GM23338 (cell line): Measurements from ENCODE around the gene COL4A6. TPM values are rescaled to one million over a fixed set of nuclear protein-coding genes. Genes with fewer than 3 reads are reported as not detected.

Source experiments
- ATAC-seq: fragments of 200-7000 bp; cut with Tn5 transposase; 3 replicates; pipeline ENCODE4 v1.9.1; 2020
- DNase-seq: peaks from one replicate; pipeline ENCODE4 v3.0.0-alpha.2; 2015; ENCODE audit warnings: low spot score
- H2AFZ ChIP-seq: fragments of 200-600 bp; sonication (generic); 2 replicates; pipeline ENCODE4 v1.8.0; 2016; ENCODE audit warnings: antibody characterized with exemption, mild to moderate bottlenecking, moderate library complexity
- H3F3A ChIP-seq: fragments of 200-600 bp; sonication (generic); replicated peaks from 2 replicates; pipeline ENCODE4 v1.8.0; 2017; ENCODE audit warnings: antibody characterized with exemption, mixed run types, low read depth
- H3K27ac ChIP-seq: fragments of 200-600 bp; sonication (generic); 2 replicates; pipeline ENCODE4 v1.6.1; 2016; ENCODE audit warnings: low read depth
- H3K27me3 ChIP-seq: fragments of 200-600 bp; sonication (generic); 2 replicates; pipeline ENCODE4 v1.8.0; 2016; ENCODE audit warnings: mild to moderate bottlenecking, mixed run types, moderate library complexity; ENCODE audit not compliant: insufficient read depth
- H3K36me3 ChIP-seq: fragments of 200-600 bp; sonication (generic); 2 replicates; pipeline ENCODE4 v1.8.0; 2016; ENCODE audit warnings: mild to moderate bottlenecking; ENCODE audit not compliant: insufficient read depth
- H3K4me1 ChIP-seq: fragments of 200-600 bp; sonication (generic); 2 replicates; pipeline ENCODE4 v1.8.0; 2016; ENCODE audit warnings: mild to moderate bottlenecking, moderate library complexity; ENCODE audit not compliant: insufficient read depth
- H3K4me2 ChIP-seq: fragments of 200-600 bp; sonication (generic); 2 replicates; pipeline ENCODE4 v1.7.1; 2017; ENCODE audit warnings: mixed run types
- H3K4me3 ChIP-seq: fragments of 200-600 bp; sonication (generic); 2 replicates; pipeline ENCODE4 v1.6.1; 2016; ENCODE audit warnings: mixed run types
- H3K79me2 ChIP-seq: fragments of 200-600 bp; sonication (generic); replicated peaks from 2 replicates; pipeline ENCODE4 v1.8.0; 2017; ENCODE audit warnings: mild to moderate bottlenecking; ENCODE audit not compliant: insufficient read depth
- H3K9me2 ChIP-seq: fragments of 200-600 bp; sonication (generic); 2 replicates; pipeline ENCODE4 v1.8.0; 2017; ENCODE audit not compliant: insufficient read depth
- H4K20me1 ChIP-seq: fragments of 200-600 bp; sonication (generic); replicated peaks from 2 replicates; pipeline ENCODE4 v1.8.0; 2017; ENCODE audit warnings: mild to moderate bottlenecking; ENCODE audit not compliant: insufficient read depth
- H3K27ac Mint-ChIP-seq: 2 replicates; pipeline ENCODE4 v1.8.0; 2020; ENCODE audit warnings: inconsistent platforms, mild to moderate bottlenecking, moderate library complexity, mixed read lengths
- H3K27me3 Mint-ChIP-seq: 3 replicates; pipeline ENCODE4 v1.8.0; 2022; ENCODE audit warnings: low read depth, mild to moderate bottlenecking, moderate library complexity, mixed read lengths, inconsistent platforms; ENCODE audit not compliant: insufficient read depth, poor library complexity
- H3K36me3 Mint-ChIP-seq: 3 replicates; pipeline ENCODE4 v1.8.0; 2021; ENCODE audit warnings: low read depth, mild to moderate bottlenecking, inconsistent platforms, moderate library complexity, mixed read lengths
- H3K4me1 Mint-ChIP-seq: 3 replicates; pipeline ENCODE4 v1.8.0; 2020; ENCODE audit warnings: mild to moderate bottlenecking, inconsistent platforms, mixed read lengths
- H3K4me3 Mint-ChIP-seq: 3 replicates; pipeline ENCODE4 v1.8.0; 2021; ENCODE audit warnings: moderate library complexity, mild to moderate bottlenecking, inconsistent platforms, mixed read lengths
- H3K9me3 Mint-ChIP-seq: 3 replicates; pipeline ENCODE4 v1.8.0; 2020; ENCODE audit warnings: moderate library complexity, mild to moderate bottlenecking, inconsistent platforms, mixed read lengths
- CREB1 ChIP-seq: fragments of 250-450 bp; sonication (Bioruptor Pico); IDR thresholded peaks from 2 replicates; pipeline ENCODE4 v1.5.0; 2020; ENCODE audit warnings: low read depth, mild to moderate bottlenecking, moderate library complexity
- EZH2 ChIP-seq: fragments of 200-600 bp; sonication (generic); IDR thresholded peaks from one replicate; pipeline ENCODE4 v1.8.0; 2017; ENCODE audit warnings: antibody characterized with exemption, mild to moderate bottlenecking, low read depth; ENCODE audit not compliant: unreplicated experiment
- EZH2phosphoT487 ChIP-seq: fragments of 200-600 bp; sonication (generic); IDR thresholded peaks from one replicate; pipeline ENCODE4 v1.8.1; 2018; ENCODE audit warnings: antibody characterized with exemption; ENCODE audit not compliant: unreplicated experiment
- JUNB ChIP-seq: IDR thresholded peaks from one replicate; pipeline ENCODE4 v1.6.1; 2016; ENCODE audit warnings: antibody characterized with exemption; ENCODE audit not compliant: unreplicated experiment
- NANOG ChIP-seq: IDR thresholded peaks from 2 replicates; pipeline ENCODE4 v1.6.1; 2016; ENCODE audit warnings: antibody characterized with exemption, borderline replicate concordance
- POLR2AphosphoS5 ChIP-seq: IDR thresholded peaks from 2 replicates; pipeline ENCODE4 v1.6.1; 2016; ENCODE audit warnings: antibody characterized with exemption, low read depth
- STAT1 ChIP-seq: IDR thresholded peaks from one replicate; pipeline ENCODE4 v1.6.1; 2016; ENCODE audit warnings: antibody characterized with exemption; ENCODE audit not compliant: unreplicated experiment
- ZNF114 ChIP-seq: fragments of 250-450 bp; sonication (Bioruptor Pico); IDR thresholded peaks from 2 replicates; pipeline ENCODE4 v1.5.0; 2020; ENCODE audit warnings: mild to moderate bottlenecking, moderate library complexity
- ZNF331 ChIP-seq: fragments of 250-450 bp; sonication (Bioruptor Pico); IDR thresholded peaks from 2 replicates; pipeline ENCODE4 v1.5.0; 2020; ENCODE audit warnings: low read depth, mild to moderate bottlenecking, moderate library complexity
- polyA plus RNA-seq: library from polyadenylated mRNA; unstranded; fragments of >200 nt; fragmentation: Nextera tagmentation; extraction: Ambion mirVana; gene quantifications from 2 replicates; pipeline ENCODE4 v1.2.1, GENCODE V29; 2016
- total RNA-seq: library from RNA; depleted of rRNA; stranded (reverse); fragments of >200 nt; shearing (Covaris generic); gene quantifications from 2 replicates; pipeline ENCODE4 v1.2.3, GENCODE V29; 2014
- TF ChIP-seq, protein P1 (sequence below): IDR thresholded peaks from 2 replicates; pipeline ENCODE4 v1.6.1; 2016; ENCODE audit warnings: antibody characterized with exemption
- TF ChIP-seq, protein P2 (sequence below): IDR thresholded peaks from one replicate; pipeline ENCODE4 v1.6.1; 2018; ENCODE audit warnings: antibody characterized with exemption; ENCODE audit not compliant: unreplicated experiment
- TF ChIP-seq, protein P3 (sequence below), 2 experiments: fragments of 200-600 bp in 1 of 2; sonication (generic) in 1 of 2; conservative IDR thresholded peaks; 2 replicates each; pipeline versions ENCODE4 v1.5.1 to v1.6.1; 2016 to 2017; ENCODE audit warnings: antibody characterized with exemption in 2 of 2, low read depth in 2 of 2, mild to moderate bottlenecking in 2 of 2, moderate library complexity in 1 of 2
- TF ChIP-seq, protein P4 (sequence below): fragments of 250-450 bp; sonication (Bioruptor Pico); IDR thresholded peaks from 2 replicates; pipeline ENCODE4 v1.5.0; 2020; ENCODE audit warnings: mild to moderate bottlenecking, moderate library complexity

Gene COL4A6
- total and polyA plus RNA-seq, 2 experiments from 2014 or later = 4.1 to 15.2 TPM

DNA sequence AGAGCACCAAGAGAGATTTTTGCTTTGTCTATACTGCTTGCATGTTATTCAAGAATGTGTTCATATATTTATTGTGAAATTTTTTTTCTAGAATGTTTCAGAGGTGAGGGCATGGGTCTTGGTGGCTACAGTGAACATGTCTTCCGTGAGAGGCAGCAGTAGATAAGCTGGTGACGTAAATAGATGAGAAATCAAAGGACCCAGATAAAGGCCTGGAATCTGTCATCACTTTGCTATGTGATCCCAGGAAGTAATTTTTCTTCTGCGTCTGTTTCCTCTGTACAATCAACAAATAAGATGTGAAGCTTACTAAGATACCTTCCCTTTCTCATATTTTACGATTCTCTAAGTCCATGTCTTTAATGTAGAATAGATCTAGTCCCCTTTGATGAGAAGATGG lies 129.1 kb downstream of the COL4A6 start:
- Mint-ChIP-seq H3K4me3 (no peak overlapping the region), H3K27me3 (no peaks in the 10 kb centered on the region), H3K9me3 (no peaks in the 10 kb centered on the region), H3K36me3 (no peaks in the 10 kb centered on the region), H3K4me1 (peaks cover 6% of the 10 kb centered on the region; the same call in 2 of the 3 replicates), H3K27ac (no peak overlapping the region)
- DNase-seq = no peak
- TF ChIP-seq, protein P1, sequence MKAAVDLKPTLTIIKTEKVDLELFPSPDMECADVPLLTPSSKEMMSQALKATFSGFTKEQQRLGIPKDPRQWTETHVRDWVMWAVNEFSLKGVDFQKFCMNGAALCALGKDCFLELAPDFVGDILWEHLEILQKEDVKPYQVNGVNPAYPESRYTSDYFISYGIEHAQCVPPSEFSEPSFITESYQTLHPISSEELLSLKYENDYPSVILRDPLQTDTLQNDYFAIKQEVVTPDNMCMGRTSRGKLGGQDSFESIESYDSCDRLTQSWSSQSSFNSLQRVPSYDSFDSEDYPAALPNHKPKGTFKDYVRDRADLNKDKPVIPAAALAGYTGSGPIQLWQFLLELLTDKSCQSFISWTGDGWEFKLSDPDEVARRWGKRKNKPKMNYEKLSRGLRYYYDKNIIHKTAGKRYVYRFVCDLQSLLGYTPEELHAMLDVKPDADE = no peak
- no peak for TF ChIP-seq STAT1
- no peak for TF ChIP-seq ZNF331 (CRISPR knock-in tag)
- TF ChIP-seq, protein P2, sequence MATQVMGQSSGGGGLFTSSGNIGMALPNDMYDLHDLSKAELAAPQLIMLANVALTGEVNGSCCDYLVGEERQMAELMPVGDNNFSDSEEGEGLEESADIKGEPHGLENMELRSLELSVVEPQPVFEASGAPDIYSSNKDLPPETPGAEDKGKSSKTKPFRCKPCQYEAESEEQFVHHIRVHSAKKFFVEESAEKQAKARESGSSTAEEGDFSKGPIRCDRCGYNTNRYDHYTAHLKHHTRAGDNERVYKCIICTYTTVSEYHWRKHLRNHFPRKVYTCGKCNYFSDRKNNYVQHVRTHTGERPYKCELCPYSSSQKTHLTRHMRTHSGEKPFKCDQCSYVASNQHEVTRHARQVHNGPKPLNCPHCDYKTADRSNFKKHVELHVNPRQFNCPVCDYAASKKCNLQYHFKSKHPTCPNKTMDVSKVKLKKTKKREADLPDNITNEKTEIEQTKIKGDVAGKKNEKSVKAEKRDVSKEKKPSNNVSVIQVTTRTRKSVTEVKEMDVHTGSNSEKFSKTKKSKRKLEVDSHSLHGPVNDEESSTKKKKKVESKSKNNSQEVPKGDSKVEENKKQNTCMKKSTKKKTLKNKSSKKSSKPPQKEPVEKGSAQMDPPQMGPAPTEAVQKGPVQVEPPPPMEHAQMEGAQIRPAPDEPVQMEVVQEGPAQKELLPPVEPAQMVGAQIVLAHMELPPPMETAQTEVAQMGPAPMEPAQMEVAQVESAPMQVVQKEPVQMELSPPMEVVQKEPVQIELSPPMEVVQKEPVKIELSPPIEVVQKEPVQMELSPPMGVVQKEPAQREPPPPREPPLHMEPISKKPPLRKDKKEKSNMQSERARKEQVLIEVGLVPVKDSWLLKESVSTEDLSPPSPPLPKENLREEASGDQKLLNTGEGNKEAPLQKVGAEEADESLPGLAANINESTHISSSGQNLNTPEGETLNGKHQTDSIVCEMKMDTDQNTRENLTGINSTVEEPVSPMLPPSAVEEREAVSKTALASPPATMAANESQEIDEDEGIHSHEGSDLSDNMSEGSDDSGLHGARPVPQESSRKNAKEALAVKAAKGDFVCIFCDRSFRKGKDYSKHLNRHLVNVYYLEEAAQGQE = no peak
- TF ChIP-seq NANOG = no peak
- no peak for TF ChIP-seq CREB1
- TF ChIP-seq EZH2phosphoT487 = no peak
- no peak for TF ChIP-seq EZH2
- TF ChIP-seq ZNF114 = no peak
- TF ChIP-seq, protein P3, sequence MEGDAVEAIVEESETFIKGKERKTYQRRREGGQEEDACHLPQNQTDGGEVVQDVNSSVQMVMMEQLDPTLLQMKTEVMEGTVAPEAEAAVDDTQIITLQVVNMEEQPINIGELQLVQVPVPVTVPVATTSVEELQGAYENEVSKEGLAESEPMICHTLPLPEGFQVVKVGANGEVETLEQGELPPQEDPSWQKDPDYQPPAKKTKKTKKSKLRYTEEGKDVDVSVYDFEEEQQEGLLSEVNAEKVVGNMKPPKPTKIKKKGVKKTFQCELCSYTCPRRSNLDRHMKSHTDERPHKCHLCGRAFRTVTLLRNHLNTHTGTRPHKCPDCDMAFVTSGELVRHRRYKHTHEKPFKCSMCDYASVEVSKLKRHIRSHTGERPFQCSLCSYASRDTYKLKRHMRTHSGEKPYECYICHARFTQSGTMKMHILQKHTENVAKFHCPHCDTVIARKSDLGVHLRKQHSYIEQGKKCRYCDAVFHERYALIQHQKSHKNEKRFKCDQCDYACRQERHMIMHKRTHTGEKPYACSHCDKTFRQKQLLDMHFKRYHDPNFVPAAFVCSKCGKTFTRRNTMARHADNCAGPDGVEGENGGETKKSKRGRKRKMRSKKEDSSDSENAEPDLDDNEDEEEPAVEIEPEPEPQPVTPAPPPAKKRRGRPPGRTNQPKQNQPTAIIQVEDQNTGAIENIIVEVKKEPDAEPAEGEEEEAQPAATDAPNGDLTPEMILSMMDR (conservative IDR thresholded peaks at IDR 0.05; ENCODE audit: low read depth in 2 of 2) = no peak
- no peak for TF ChIP-seq JUNB
- TF ChIP-seq POLR2AphosphoS5 = no peak
- TF ChIP-seq, protein P4, sequence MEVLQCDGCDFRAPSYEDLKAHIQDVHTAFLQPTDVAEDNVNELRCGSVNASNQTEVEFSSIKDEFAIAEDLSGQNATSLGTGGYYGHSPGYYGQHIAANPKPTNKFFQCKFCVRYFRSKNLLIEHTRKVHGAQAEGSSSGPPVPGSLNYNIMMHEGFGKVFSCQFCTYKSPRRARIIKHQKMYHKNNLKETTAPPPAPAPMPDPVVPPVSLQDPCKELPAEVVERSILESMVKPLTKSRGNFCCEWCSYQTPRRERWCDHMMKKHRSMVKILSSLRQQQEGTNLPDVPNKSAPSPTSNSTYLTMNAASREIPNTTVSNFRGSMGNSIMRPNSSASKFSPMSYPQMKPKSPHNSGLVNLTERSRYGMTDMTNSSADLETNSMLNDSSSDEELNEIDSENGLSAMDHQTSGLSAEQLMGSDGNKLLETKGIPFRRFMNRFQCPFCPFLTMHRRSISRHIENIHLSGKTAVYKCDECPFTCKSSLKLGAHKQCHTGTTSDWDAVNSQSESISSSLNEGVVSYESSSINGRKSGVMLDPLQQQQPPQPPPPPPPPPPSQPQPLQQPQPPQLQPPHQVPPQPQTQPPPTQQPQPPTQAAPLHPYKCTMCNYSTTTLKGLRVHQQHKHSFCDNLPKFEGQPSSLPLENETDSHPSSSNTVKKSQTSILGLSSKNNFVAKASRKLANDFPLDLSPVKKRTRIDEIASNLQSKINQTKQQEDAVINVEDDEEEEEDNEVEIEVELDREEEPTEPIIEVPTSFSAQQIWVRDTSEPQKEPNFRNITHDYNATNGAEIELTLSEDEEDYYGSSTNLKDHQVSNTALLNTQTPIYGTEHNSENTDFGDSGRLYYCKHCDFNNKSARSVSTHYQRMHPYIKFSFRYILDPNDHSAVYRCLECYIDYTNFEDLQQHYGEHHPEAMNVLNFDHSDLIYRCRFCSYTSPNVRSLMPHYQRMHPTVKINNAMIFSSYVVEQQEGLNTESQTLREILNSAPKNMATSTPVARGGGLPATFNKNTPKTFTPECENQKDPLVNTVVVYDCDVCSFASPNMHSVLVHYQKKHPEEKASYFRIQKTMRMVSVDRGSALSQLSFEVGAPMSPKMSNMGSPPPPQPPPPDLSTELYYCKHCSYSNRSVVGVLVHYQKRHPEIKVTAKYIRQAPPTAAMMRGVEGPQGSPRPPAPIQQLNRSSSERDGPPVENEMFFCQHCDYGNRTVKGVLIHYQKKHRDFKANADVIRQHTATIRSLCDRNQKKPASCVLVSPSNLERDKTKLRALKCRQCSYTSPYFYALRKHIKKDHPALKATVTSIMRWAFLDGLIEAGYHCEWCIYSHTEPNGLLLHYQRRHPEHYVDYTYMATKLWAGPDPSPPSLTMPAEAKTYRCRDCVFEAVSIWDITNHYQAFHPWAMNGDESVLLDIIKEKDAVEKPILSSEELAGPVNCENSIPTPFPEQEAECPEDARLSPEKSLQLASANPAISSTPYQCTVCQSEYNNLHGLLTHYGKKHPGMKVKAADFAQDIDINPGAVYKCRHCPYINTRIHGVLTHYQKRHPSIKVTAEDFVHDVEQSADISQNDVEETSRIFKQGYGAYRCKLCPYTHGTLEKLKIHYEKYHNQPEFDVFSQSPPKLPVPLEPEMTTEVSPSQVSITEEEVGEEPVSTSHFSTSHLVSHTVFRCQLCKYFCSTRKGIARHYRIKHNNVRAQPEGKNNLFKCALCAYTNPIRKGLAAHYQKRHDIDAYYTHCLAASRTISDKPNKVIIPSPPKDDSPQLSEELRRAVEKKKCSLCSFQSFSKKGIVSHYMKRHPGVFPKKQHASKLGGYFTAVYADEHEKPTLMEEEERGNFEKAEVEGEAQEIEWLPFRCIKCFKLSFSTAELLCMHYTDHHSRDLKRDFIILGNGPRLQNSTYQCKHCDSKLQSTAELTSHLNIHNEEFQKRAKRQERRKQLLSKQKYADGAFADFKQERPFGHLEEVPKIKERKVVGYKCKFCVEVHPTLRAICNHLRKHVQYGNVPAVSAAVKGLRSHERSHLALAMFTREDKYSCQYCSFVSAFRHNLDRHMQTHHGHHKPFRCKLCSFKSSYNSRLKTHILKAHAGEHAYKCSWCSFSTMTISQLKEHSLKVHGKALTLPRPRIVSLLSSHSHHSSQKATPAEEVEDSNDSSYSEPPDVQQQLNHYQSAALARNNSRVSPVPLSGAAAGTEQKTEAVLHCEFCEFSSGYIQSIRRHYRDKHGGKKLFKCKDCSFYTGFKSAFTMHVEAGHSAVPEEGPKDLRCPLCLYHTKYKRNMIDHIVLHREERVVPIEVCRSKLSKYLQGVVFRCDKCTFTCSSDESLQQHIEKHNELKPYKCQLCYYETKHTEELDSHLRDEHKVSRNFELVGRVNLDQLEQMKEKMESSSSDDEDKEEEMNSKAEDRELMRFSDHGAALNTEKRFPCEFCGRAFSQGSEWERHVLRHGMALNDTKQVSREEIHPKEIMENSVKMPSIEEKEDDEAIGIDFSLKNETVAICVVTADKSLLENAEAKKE = no peak
- no peak overlapping the region for H3K4me2 ChIP-seq
- no peaks in the 10 kb centered on the region; the same call in 1 of the 2 replicates for H3K4me1 ChIP-seq
- no peaks in the 10 kb centered on the region for H4K20me1 ChIP-seq
- H3F3A ChIP-seq = no peaks in the 10 kb centered on the region
- H2AFZ ChIP-seq = no peak overlapping the region
- H3K27ac ChIP-seq = no peak overlapping the region
- H3K4me3 ChIP-seq = no peak overlapping the region
- no peaks in the 10 kb centered on the region for H3K9me2 ChIP-seq
- no peak for ATAC-seq
- no peaks in the 10 kb centered on the region for H3K27me3 ChIP-seq
- no peaks in the 10 kb centered on the region for H3K79me2 ChIP-seq
- no peaks in the 10 kb centered on the region for H3K36me3 ChIP-seq
